AG04450 (cell line): ENCODE results near the gene PLRG1. TPM values are rescaled to one million over a fixed set of nuclear protein-coding genes. Genes with fewer than 3 reads are reported as not detected.

ENCODE experiments used
- CTCF ChIA-PET: fragments of 300-600, 350-600 bp; formaldehyde crosslinking; extraction: SDS; loops from one replicate; lab custom pipeline; 2022; ENCODE audit warnings: antibody characterized with exemption, inconsistent platforms; lab: Charles Lee
- POLR2A ChIA-PET: fragments of 350-600 bp; formaldehyde crosslinking; extraction: SDS; loops from one replicate; lab custom pipeline; 2021; ENCODE audit warnings: antibody characterized with exemption, inconsistent platforms; lab: Yijun Ruan, JAX
- DNase-seq: peaks from one replicate; pipeline ENCODE4 v3.0.0-alpha.2; 2011; ENCODE audit warnings: low read depth, low spot score
- H3K27ac ChIP-seq: one replicate; pipeline ENCODE4 v1.5.1; 2012; ENCODE audit warnings: low read depth, low read length, control low read depth
- H3K27me3 ChIP-seq: one replicate; pipeline ENCODE4 v1.6.0; 2012; ENCODE audit warnings: low read length; ENCODE audit not compliant: control insufficient read depth, insufficient read depth
- H3K4me3 ChIP-seq: 2 replicates; pipeline ENCODE4 v1.5.1; 2011; ENCODE audit warnings: mild to moderate bottlenecking, low read depth, low read length, control low read depth
- H3K9me3 ChIP-seq: 2 replicates; pipeline ENCODE4 v1.5.1; 2012; ENCODE audit warnings: low read length; ENCODE audit not compliant: control insufficient read depth, insufficient read depth
- polyA plus RNA-seq: library from polyadenylated mRNA; depleted of rRNA; stranded (reverse); fragments of >200 nt; gene quantifications from 2 replicates; pipeline ENCODE4 v1.2.3, GENCODE V29; 2011
- TF ChIP-seq, protein P1 (sequence below): IDR thresholded peaks from 2 replicates; pipeline ENCODE4 v1.5.1; 2011; ENCODE audit warnings: low read depth, low read length, control low read depth, inconsistent platforms

Gene PLRG1
- polyA plus RNA-seq, 1 experiment, result 141 TPM

GRCh38 chr4:154593868-154594267, 43.7 kb upstream of the PLRG1 start:
- ChIA-PET CTCF (interaction anchor here (1.0 to 2.7 kb wide), 4 partner anchors 26 to 44 kb away, joined by 3 to 16 read pairs (median 6); no protein-coding TSS in a partner anchor), POLR2A (no interaction called here)
- H3K4me3 ChIP-seq, result no peak overlapping the region
- no peaks in the 10 kb centered on the region for H3K9me3 ChIP-seq
- TF ChIP-seq, protein P1, sequence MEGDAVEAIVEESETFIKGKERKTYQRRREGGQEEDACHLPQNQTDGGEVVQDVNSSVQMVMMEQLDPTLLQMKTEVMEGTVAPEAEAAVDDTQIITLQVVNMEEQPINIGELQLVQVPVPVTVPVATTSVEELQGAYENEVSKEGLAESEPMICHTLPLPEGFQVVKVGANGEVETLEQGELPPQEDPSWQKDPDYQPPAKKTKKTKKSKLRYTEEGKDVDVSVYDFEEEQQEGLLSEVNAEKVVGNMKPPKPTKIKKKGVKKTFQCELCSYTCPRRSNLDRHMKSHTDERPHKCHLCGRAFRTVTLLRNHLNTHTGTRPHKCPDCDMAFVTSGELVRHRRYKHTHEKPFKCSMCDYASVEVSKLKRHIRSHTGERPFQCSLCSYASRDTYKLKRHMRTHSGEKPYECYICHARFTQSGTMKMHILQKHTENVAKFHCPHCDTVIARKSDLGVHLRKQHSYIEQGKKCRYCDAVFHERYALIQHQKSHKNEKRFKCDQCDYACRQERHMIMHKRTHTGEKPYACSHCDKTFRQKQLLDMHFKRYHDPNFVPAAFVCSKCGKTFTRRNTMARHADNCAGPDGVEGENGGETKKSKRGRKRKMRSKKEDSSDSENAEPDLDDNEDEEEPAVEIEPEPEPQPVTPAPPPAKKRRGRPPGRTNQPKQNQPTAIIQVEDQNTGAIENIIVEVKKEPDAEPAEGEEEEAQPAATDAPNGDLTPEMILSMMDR, result no peak
- no peak overlapping the region for H3K27ac ChIP-seq
- no peaks in the 10 kb centered on the region for H3K27me3 ChIP-seq
- DNase-seq, result no peak

DNA sequence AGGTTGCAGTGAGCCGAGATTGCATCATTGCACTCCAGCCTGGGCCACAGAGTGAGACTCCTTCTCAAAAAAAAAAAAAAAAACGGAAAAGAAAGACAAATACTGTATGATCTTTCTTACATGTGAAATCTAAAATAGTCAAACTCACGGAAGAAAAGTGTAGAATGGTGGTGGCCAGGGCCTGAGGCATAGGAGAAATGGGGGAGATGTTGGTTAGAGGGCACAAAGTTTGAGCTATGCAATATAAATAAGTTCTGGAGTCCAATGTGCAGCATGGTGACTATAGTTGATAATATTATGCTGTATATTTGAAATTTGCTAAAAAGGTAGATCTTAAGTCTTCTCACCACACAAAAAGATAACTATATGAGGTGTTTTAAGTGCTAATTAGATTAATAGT, 41.7 kb upstream of the PLRG1 start:
- Histone ChIP-seq H3K27me3 (no peaks in the 10 kb centered on the region), H3K9me3 (no peaks in the 10 kb centered on the region), H3K4me3 (no peak overlapping the region), H3K27ac (no peak overlapping the region)
- TF ChIP-seq, protein P1, result no peak
- ChIA-PET POLR2A (no interaction called here), CTCF (interaction anchor here (0.7 to 0.9 kb wide), 2 partner anchors 33 to 45 kb away, joined by 3 to 7 read pairs; no protein-coding TSS in a partner anchor)
- DNase-seq, result no peak

GRCh38 chr4:154590329-154591006, 40.3 kb upstream of the PLRG1 start, which contains the start of gene FGA:
FGA (minus strand) TSS chr4:154590742; CDS start chr4:154590687, 55 bp downstream.
- H3K27ac ChIP-seq, result no peak within 1 kb of the TSS
- TF ChIP-seq, protein P1, result no peak
- no peak within 1 kb of the TSS for H3K4me3 ChIP-seq
- ChIA-PET POLR2A (no interaction called here), CTCF (interaction anchor here (1.2 to 1.3 kb wide), 2 partner anchors 28 to 32 kb away, joined by 4 read pairs; no protein-coding TSS in a partner anchor)
- no peaks in the 10 kb centered on the region for H3K27me3 ChIP-seq
- DNase-seq, result no peak
- no peaks in the 10 kb centered on the region for H3K9me3 ChIP-seq

DNA sequence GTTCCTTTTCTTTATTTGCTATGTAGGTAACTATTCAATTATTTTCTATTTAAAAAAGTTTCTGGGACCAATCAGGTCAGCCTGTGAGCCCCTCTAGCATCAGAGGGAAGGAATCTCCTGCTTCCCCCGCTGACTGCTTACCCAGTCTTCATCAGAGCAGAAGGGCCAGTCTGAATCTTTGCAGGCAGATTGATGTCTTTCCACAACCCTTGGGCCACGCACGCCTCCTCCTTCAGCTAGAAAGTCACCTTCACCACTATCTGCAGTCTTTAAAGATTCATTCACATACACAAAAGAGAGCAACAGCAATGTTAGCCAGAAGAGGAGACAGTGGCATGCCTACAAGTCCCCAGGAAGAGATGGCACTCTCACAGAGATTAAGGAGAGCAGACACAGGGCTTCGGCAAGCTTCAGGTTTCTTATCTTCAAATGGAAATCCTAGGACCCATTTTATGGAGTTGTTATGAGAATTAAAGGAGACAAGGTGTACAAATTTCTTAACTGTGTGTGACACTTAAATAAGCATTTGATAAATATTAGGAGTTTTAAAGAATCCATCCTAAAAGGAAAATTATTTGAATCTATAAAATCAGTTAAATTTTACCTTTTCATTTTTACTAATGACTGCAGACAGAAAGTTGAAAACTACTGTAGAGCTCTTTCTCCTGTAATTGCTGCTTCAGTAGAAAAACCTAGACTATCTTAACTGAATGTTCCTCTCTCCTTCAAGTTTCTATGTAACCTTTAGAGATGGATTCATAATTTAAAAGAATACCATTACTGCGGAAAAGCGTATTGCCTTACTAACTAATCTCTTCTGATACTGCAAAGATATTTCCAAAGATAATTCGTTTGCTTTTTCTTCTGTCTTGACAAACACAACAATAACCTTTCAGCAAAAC, 39.3 kb upstream of the PLRG1 start:
- ChIA-PET CTCF (interaction anchor here (2.3 kb wide), 2 partner anchors 29 to 30 kb away, joined by 10 to 15 read pairs; no protein-coding TSS in a partner anchor), POLR2A (no interaction called here)
- no peak overlapping the region for H3K4me3 ChIP-seq
- no peaks in the 10 kb centered on the region for H3K27me3 ChIP-seq
- H3K27ac ChIP-seq, result no peak overlapping the region
- H3K9me3 ChIP-seq, result no peaks in the 10 kb centered on the region
- TF ChIP-seq, protein P1, result no peak
- DNase-seq, result no peak
